Psoas muscle (tissue), 8 donors: ENCODE results near the gene MIB2. TPM values are rescaled to one million over a fixed set of nuclear protein-coding genes. Genes with fewer than 3 reads are reported as not detected.
A peak's percentile ranks its signal among the peaks of the same experiment; 100 is the strongest.

ENCODE experiments used
- ATAC-seq, 4 donors: fragments of 200-7000 bp; cut with Tn5 transposase; one replicate each; pipeline ENCODE4 v1.9.1; 2020; ENCODE audit warnings: moderate library complexity in 3 of 4, mild to moderate bottlenecking in 2 of 4
- DNase-seq, 2 donors: peaks; one replicate each; pipeline ENCODE4 v3.0.0-alpha.2; 2020
- H3K27ac ChIP-seq: fragments of 200-600 bp; one replicate; pipeline ENCODE4 v1.8.0; 2022
- H3K27me3 ChIP-seq, 3 donors: fragments of 200-600 bp in 1 of 3; one replicate each; pipeline versions ENCODE4 v1.6.1 to v1.8.0; 2013 to 2022; ENCODE audit warnings: low read length in 2 of 3, mild to moderate bottlenecking in 2 of 3, moderate library complexity in 1 of 3; ENCODE audit not compliant: insufficient read depth in 3 of 3
- H3K36me3 ChIP-seq, 2 donors: fragments of 200-600 bp in 1 of 2; one replicate each; pipeline versions ENCODE4 v1.6.1 to v1.8.0; 2013 to 2022; ENCODE audit warnings: low read depth in 1 of 2, mild to moderate bottlenecking in 1 of 2, moderate library complexity in 1 of 2; ENCODE audit not compliant: insufficient read depth in 1 of 2
- H3K4me1 ChIP-seq: fragments of 200-600 bp; one replicate; pipeline ENCODE4 v1.8.0; 2022
- H3K4me3 ChIP-seq: fragments of 200-600 bp; one replicate; pipeline ENCODE4 v1.8.0; 2022; ENCODE audit warnings: mild to moderate bottlenecking
- H3K9me3 ChIP-seq: fragments of 200-600 bp; one replicate; pipeline ENCODE4 v1.8.0; 2022
- WGBS, 3 donors: extraction: QIAGEN DNeasy Blood & Tissue Kit; methylation state at CpG; one replicate each; pipeline versions ENCODE4 v1.1.6 to v1.1.7; 2013; 5-methylcytosine and 5-hydroxymethylcytosine counted together
- intact Hi-C, 2 donors: fragments of 100-400 bp; cut with DNase I; formaldehyde crosslinking; loops; one replicate each; pipeline versions ENCODE4 v1.11.0 to v1.14.2; 2022
- polyA plus RNA-seq, 3 donors: library from polyadenylated mRNA; stranded (reverse); fragments of 200-250 nt; gene quantifications; one replicate each; pipeline ENCODE4 v1.2.3, GENCODE V29; 2013
- total RNA-seq, 4 donors: library from RNA; stranded (reverse); fragmentation: NEBNext Ultra II Directional in 2 of 4; extraction: Animal tissue kit (Norgen Biotek cat#: 25700) in 2 of 4; gene quantifications; one replicate each; pipeline versions ENCODE4 v1.2.1 to v1.2.4, GENCODE V29; 2021 to 2023
- TF ChIP-seq, protein P1 (sequence below): fragments of 200-600 bp; IDR thresholded peaks from one replicate; pipeline ENCODE4 v1.8.0; 2022; ENCODE audit warnings: antibody characterized with exemption
- donor health status: healthy with polysubstance abuse.
- donor health status: DM: no; HTN: no; CAD: no; lungs with moderate emphysema.
- donor health status: Bipolar disorder and iron deficiency.
- donor health status: healthy.
- donor health status: DM: yes; HTN: yes; CAD: no.
- donor health status: DM: no; HTN: no; CAD: no.
- donor health status: DM: no; HTN: no; CAD: no.
- donor health status: DM: yes; HTN: yes; CAD: no.

The MIB2 gene
- total and polyA plus RNA-seq, 7 donors = 41.8 to 106 (median 78.7) TPM

DNA sequence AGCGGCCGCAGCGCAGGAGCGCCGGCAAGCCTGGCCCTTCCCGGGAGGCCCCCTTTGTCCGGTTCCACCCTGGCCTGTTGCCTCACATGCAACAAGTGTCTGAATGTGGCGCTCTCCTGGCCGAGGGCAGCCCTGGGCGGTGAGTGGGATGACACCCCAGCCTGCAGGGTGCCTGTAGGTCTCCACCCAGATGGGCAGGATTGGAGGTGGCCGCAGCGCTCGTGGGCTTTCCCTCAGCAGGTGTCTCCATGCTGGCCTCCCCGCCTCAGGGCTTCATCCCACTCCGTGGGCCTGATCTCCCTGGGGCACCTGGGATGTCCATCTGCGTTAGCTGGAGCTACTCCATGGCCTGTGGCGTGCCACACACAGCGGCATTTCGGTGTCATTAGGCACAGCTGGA lies 1.5 kb downstream of the MIB2 start:
- no peak for ATAC-seq
- peak overlapping the region; percentile 100 for H3K27ac ChIP-seq
- no peaks in the 10 kb centered on the region for H3K9me3 ChIP-seq
- peak overlapping the region; percentile 97 for H3K4me3 ChIP-seq
- TF ChIP-seq, protein P1, sequence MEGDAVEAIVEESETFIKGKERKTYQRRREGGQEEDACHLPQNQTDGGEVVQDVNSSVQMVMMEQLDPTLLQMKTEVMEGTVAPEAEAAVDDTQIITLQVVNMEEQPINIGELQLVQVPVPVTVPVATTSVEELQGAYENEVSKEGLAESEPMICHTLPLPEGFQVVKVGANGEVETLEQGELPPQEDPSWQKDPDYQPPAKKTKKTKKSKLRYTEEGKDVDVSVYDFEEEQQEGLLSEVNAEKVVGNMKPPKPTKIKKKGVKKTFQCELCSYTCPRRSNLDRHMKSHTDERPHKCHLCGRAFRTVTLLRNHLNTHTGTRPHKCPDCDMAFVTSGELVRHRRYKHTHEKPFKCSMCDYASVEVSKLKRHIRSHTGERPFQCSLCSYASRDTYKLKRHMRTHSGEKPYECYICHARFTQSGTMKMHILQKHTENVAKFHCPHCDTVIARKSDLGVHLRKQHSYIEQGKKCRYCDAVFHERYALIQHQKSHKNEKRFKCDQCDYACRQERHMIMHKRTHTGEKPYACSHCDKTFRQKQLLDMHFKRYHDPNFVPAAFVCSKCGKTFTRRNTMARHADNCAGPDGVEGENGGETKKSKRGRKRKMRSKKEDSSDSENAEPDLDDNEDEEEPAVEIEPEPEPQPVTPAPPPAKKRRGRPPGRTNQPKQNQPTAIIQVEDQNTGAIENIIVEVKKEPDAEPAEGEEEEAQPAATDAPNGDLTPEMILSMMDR = no peak
- H3K4me1 ChIP-seq = peaks cover 51% of the 10 kb centered on the region
- no peaks in the 10 kb centered on the region for H3K27me3 ChIP-seq
- 45 to 54% (median 52%) methylated on average over 16 to 19 of the region's 19 CpGs for WGBS, 3 donors
- DNase-seq = peak; percentile 24 to 57
- H3K36me3 ChIP-seq = peaks cover 0 to 19% of the 10 kb centered on the region in 2 donors
- intact Hi-C loops = no loop called here

DNA sequence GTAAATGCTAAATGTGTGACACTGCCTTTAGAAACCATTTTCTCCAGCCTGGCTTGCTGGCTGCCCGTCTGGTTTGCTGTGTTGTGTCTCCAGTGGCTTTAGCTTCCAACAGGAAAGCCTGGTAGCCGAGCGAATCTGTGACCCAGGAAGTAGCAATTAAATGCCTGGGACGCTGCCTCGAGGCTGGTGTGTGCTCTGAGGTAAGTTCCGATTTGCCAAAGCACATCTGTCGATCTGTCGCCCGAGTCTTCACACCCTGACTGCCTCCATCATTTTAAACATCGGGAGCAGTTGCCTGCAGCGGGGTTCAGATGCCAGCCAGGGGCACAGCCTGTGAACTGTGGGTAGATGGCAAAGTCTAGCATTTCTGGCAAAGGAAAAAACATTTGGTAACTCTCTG lies 2.2 kb downstream of the MIB2 start:
- WGBS, 3 donors = 71 to 86% (median 77%) methylated on average over 11 of the region's 11 CpGs
- H3K27me3 ChIP-seq = no peaks in the 10 kb centered on the region
- TF ChIP-seq, protein P1 = no peak
- H3K4me3 ChIP-seq = peak overlapping the region; percentile 97
- intact Hi-C loops = no loop called here
- H3K36me3 ChIP-seq = peaks cover 0 to 19% of the 10 kb centered on the region in 2 donors
- ATAC-seq (no peak), DNase-seq (peak in 1 of 2 donors; percentile 42)
- peak overlapping the region; percentile 100 for H3K27ac ChIP-seq
- H3K9me3 ChIP-seq = no peaks in the 10 kb centered on the region
- peaks cover 58% of the 10 kb centered on the region for H3K4me1 ChIP-seq

DNA sequence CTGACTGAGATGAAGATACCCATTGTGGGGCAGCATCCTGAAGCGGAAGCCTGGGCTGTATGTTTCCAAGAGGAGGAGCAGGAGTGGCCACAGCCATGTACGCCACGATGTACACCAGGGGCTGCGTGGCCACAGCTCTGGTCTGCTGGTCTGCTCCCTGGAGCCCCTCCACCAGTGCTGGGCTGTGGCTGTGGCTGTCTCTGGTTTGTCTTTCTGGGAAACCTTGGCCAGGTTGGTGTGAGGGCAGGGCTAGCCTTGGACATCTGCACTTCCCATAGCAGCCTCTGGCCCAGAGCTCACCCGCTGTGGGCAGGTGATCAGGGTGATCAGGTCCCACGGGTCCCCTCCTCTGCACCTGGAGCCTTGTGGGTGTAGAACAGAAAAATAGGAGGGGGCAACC lies 2.6 kb downstream of the MIB2 start:
- Histone ChIP-seq H3K36me3 (peaks cover 0 to 19% of the 10 kb centered on the region in 2 donors), H3K9me3 (no peaks in the 10 kb centered on the region), H3K27ac (peak overlapping the region; percentile 85), H3K4me3 (no peak overlapping the region), H3K4me1 (peaks cover 62% of the 10 kb centered on the region), H3K27me3 (no peaks in the 10 kb centered on the region)
- intact Hi-C loops = no loop called here
- DNase-seq = peak in 1 of 2 donors; percentile 34
- WGBS, 3 donors = 80 to 94% (median 89%) methylated on average over 3 to 6 of the region's 6 CpGs
- TF ChIP-seq, protein P1 = no peak
- ATAC-seq = no peak

DNA sequence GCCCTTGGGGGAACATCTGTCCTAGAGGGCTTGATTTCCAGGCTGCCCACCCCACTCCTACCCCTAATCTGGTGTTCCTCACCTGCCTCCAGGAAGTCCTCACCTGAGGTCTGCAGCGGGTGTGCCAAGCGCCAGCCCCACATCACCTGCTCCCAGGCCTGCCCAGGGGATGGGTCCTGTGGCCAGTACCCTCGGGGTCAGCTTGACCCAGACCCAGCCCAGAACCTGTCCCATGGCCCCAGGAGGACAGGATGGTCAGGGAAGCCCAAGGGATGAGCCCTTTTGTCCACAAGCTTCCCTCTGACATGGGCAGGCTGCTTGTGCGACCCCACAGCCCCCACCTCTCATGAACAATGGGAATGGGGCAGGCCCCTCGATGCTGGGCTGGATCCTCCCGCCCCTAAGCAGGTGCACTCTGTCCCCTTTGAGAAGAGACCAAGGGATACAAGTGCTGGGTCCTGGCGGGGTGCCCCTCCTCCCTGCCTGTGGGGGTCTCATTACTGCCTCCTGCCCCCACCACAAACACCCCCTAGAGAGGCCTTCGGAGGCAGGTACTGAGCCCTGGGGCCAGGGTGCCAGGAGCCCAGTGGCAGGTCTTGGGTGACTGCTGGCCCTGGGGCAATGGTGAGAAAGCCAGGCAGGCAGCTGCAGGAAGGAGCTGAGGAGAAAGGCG lies 3.2 kb downstream of the MIB2 start:
- no peaks in the 10 kb centered on the region for H3K27me3 ChIP-seq
- WGBS, 3 donors = 78 to 88% (median 81%) methylated on average over 8 to 9 of the region's 9 CpGs
- DNase-seq (peak in 1 of 2 donors; percentile 51), ATAC-seq (no peak)
- peak overlapping the region; percentile 85 for H3K27ac ChIP-seq
- peaks cover 68% of the 10 kb centered on the region for H3K4me1 ChIP-seq
- TF ChIP-seq, protein P1 = no peak
- H3K4me3 ChIP-seq = no peak overlapping the region
- intact Hi-C loops = no loop called here
- H3K36me3 ChIP-seq = peaks cover 0 to 16% of the 10 kb centered on the region in 2 donors
- H3K9me3 ChIP-seq = no peaks in the 10 kb centered on the region
